HEK293 (cell line): Measurements from ENCODE around the gene PPARGC1A.

ENCODE experiments used
- CTCF ChIA-PET: fragments of 350-600 bp; formaldehyde crosslinking; extraction: SDS; loops from one replicate; lab custom pipeline; 2021; ENCODE audit warnings: antibody characterized with exemption; lab: Yijun Ruan, JAX
- POLR2A ChIA-PET: fragments of 300-600 bp; formaldehyde crosslinking; extraction: SDS; loops from one replicate; lab custom pipeline; 2020; ENCODE audit warnings: antibody characterized with exemption, inconsistent platforms; lab: Yijun Ruan, JAX
- H3K27ac ChIP-seq: fragments of 200-500 bp; sonication (Bioruptor generic); 2 replicates; pipeline ENCODE4 v1.5.1; 2014; ENCODE audit warnings: low read depth, low read length, control low read depth, inconsistent platforms; ENCODE audit errors: extremely low read depth
- H3K36me3 ChIP-seq, 2 experiments: fragments of 200-500 bp in 1 of 2; sonication (Bioruptor generic) in 1 of 2; 1 replicate in 1 of 2; 2 replicates in 1 of 2; pipeline ENCODE4 v1.5.1; 2014 to 2017; ENCODE audit warnings: inconsistent platforms in 2 of 2, low read length in 2 of 2; ENCODE audit not compliant: control insufficient read depth in 2 of 2, insufficient read depth in 1 of 2
- H3K4me1 ChIP-seq: fragments of 200-500 bp; sonication (Bioruptor generic); 2 replicates; pipeline ENCODE4 v1.5.1; 2014; ENCODE audit warnings: mild to moderate bottlenecking, low read length, inconsistent platforms; ENCODE audit not compliant: control insufficient read depth, insufficient read depth
- H3K4me3 ChIP-seq: 2 replicates; pipeline ENCODE4 v1.5.1; 2011; ENCODE audit warnings: low read depth, mild to moderate bottlenecking, control low read depth, low read length, moderate library complexity
- H3K9me3 ChIP-seq: fragments of 200-500 bp; sonication (Bioruptor generic); 2 replicates; pipeline ENCODE4 v1.5.1; 2014; ENCODE audit warnings: low read depth, low read length, inconsistent platforms; ENCODE audit not compliant: control insufficient read depth, insufficient read depth
- ELK4 ChIP-seq: IDR thresholded peaks from 2 replicates; pipeline ENCODE4 v1.6.1; 2011; ENCODE audit warnings: mild to moderate bottlenecking, low read depth, low read length, borderline replicate concordance
- HOXA7 ChIP-seq: sonication (generic); formaldehyde crosslinking; IDR thresholded peaks from 2 replicates; pipeline ENCODE4 v1.8.1; 2022; ENCODE audit warnings: missing genetic modification reagents, borderline replicate concordance
- HOXC10 ChIP-seq: sonication (generic); formaldehyde crosslinking; IDR thresholded peaks from 2 replicates; pipeline ENCODE4 v1.8.1; 2023; ENCODE audit warnings: mild to moderate bottlenecking, missing genetic modification reagents
- HOXD13 ChIP-seq: sonication (generic); formaldehyde crosslinking; IDR thresholded peaks from 2 replicates; pipeline ENCODE4 v1.8.0; 2022; ENCODE audit warnings: missing genetic modification reagents, borderline replicate concordance
- PRDM10 ChIP-seq: fragments of 450-650 bp; formaldehyde crosslinking; IDR thresholded peaks from 2 replicates; pipeline ENCODE4 v1.5.1; 2016; ENCODE audit warnings: missing biosample characterization, missing genetic modification characterization
- REPIN1 ChIP-seq: fragments of 450-650 bp; formaldehyde crosslinking; IDR thresholded peaks from 2 replicates; pipeline ENCODE4 v1.5.1; 2017; ENCODE audit warnings: missing biosample characterization, missing genetic modification characterization, low read depth
- ZBTB7A ChIP-seq: fragments of 450-650 bp; formaldehyde crosslinking; IDR thresholded peaks from 2 replicates; pipeline ENCODE4 v1.5.1; 2016; ENCODE audit warnings: low read depth, missing biosample characterization, missing genetic modification characterization
- ZIC2 ChIP-seq: fragments of 450-650 bp; formaldehyde crosslinking; IDR thresholded peaks from 2 replicates; pipeline ENCODE4 v1.5.1; 2016; ENCODE audit warnings: missing biosample characterization, missing genetic modification characterization
- ZNF175 ChIP-seq: fragments of 450-650 bp; formaldehyde crosslinking; IDR thresholded peaks from 2 replicates; pipeline ENCODE4 v1.5.1; 2016; ENCODE audit warnings: missing biosample characterization, missing genetic modification characterization
- ZNF211 ChIP-seq: fragments of 450-650 bp; formaldehyde crosslinking; IDR thresholded peaks from 2 replicates; pipeline ENCODE4 v1.5.1; 2016; ENCODE audit warnings: low read depth, missing biosample characterization, missing genetic modification characterization
- ZNF26 ChIP-seq: fragments of 450-650 bp; formaldehyde crosslinking; IDR thresholded peaks from 2 replicates; pipeline ENCODE4 v1.5.1; 2016; ENCODE audit warnings: missing biosample characterization, missing genetic modification characterization
- ZNF341 ChIP-seq: fragments of 450-650 bp; formaldehyde crosslinking; IDR thresholded peaks from 2 replicates; pipeline ENCODE4; 2016; ENCODE audit warnings: low read depth, missing biosample characterization, missing genetic modification characterization
- ZNF560 ChIP-seq: fragments of 450-650 bp; formaldehyde crosslinking; IDR thresholded peaks from 2 replicates; pipeline ENCODE4 v1.5.1; 2017; ENCODE audit warnings: missing biosample characterization, missing genetic modification characterization, borderline replicate concordance
- ZNF670 ChIP-seq: fragments of 450-650 bp; formaldehyde crosslinking; IDR thresholded peaks from 2 replicates; pipeline ENCODE4 v1.5.1; 2016; ENCODE audit warnings: missing biosample characterization, missing genetic modification characterization, low read depth
- ZSCAN16 ChIP-seq: fragments of 450-650 bp; formaldehyde crosslinking; IDR thresholded peaks from 2 replicates; pipeline ENCODE4 v1.5.1; 2016; ENCODE audit warnings: missing biosample characterization, missing genetic modification characterization
- TF ChIP-seq, protein P1 (sequence below): fragments of 450-650 bp; formaldehyde crosslinking; IDR thresholded peaks from 2 replicates; pipeline ENCODE4 v1.5.1; 2017; ENCODE audit warnings: missing biosample characterization, missing genetic modification characterization
- TF ChIP-seq, protein P2 (sequence below): fragments of 450-650 bp; formaldehyde crosslinking; IDR thresholded peaks from 2 replicates; pipeline ENCODE4 v1.5.1; 2016; ENCODE audit warnings: missing biosample characterization, missing genetic modification characterization
- TF ChIP-seq, protein P3 (sequence below): fragments of 450-650 bp; formaldehyde crosslinking; IDR thresholded peaks from 2 replicates; pipeline ENCODE4 v1.5.1; 2016; ENCODE audit warnings: missing biosample characterization, missing genetic modification characterization

PPARGC1A gene

GRCh38 chr4:23881674-23882337, 8.0 kb downstream of the PPARGC1A start (continued):
- TF ChIP-seq, protein P1, sequence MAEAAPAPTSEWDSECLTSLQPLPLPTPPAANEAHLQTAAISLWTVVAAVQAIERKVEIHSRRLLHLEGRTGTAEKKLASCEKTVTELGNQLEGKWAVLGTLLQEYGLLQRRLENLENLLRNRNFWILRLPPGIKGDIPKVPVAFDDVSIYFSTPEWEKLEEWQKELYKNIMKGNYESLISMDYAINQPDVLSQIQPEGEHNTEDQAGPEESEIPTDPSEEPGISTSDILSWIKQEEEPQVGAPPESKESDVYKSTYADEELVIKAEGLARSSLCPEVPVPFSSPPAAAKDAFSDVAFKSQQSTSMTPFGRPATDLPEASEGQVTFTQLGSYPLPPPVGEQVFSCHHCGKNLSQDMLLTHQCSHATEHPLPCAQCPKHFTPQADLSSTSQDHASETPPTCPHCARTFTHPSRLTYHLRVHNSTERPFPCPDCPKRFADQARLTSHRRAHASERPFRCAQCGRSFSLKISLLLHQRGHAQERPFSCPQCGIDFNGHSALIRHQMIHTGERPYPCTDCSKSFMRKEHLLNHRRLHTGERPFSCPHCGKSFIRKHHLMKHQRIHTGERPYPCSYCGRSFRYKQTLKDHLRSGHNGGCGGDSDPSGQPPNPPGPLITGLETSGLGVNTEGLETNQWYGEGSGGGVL (tag by site-specific recombination) = no peak
- TF ChIP-seq ZIC2 (tag by site-specific recombination) (no peak), ZBTB7A (no peak), REPIN1 (tag by site-specific recombination) (no peak), ZNF670 (tag by site-specific recombination) (no peak)

GRCh38 chr4:23881052-23881501, 8.8 kb downstream of the PPARGC1A start:
- no peaks in the 10 kb centered on the region for H3K36me3 ChIP-seq
- no peak overlapping the region for H3K4me3 ChIP-seq
- peaks cover 7% of the 10 kb centered on the region for H3K4me1 ChIP-seq
- no peak for TF ChIP-seq HOXC10 (CRISPR knock-in tag)
- 0 out of 2 replicates have a peak, but pooled peaks have one; percentile 42 for TF ChIP-seq HOXD13
- POLR2A ChIA-PET = no interaction called here
- CTCF ChIA-PET = no interaction called here
- H3K9me3 ChIP-seq = no peaks in the 10 kb centered on the region
- no peak overlapping the region for H3K27ac ChIP-seq

- no peaks in the 10 kb centered on the region for H3K36me3 ChIP-seq
- no peak overlapping the region for H3K4me3 ChIP-seq
- CTCF ChIA-PET = no interaction called here
- peaks cover 14% of the 10 kb centered on the region for H3K4me1 ChIP-seq
- H3K9me3 ChIP-seq = no peaks in the 10 kb centered on the region
- POLR2A ChIA-PET = interaction anchor here (1.0 to 1.3 kb wide), 2 partner anchors 9 to 11 kb away, joined by 3 to 4 read pairs; partner anchors contain the start of gene PPARGC1A
- H3K27ac ChIP-seq = no peak overlapping the region
- TF ChIP-seq ZNF560 (tag by site-specific recombination) (no peak), ZNF211 (tag by site-specific recombination) (no peak), ZNF175 (no peak), ZNF26 (tag by site-specific recombination) (no peak), PRDM10 (tag by site-specific recombination) (peak; percentile 96), ELK4 (no peak), ZNF341 (tag by site-specific recombination) (no peak), HOXA7 (CRISPR knock-in tag) (no peak), ZSCAN16 (no peak)
- TF ChIP-seq, protein P2, sequence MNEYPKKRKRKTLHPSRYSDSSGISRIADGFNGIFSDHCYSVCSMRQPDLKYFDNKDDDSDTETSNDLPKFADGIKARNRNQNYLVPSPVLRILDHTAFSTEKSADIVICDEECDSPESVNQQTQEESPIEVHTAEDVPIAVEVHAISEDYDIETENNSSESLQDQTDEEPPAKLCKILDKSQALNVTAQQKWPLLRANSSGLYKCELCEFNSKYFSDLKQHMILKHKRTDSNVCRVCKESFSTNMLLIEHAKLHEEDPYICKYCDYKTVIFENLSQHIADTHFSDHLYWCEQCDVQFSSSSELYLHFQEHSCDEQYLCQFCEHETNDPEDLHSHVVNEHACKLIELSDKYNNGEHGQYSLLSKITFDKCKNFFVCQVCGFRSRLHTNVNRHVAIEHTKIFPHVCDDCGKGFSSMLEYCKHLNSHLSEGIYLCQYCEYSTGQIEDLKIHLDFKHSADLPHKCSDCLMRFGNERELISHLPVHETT = no peak
- TF ChIP-seq, protein P3, sequence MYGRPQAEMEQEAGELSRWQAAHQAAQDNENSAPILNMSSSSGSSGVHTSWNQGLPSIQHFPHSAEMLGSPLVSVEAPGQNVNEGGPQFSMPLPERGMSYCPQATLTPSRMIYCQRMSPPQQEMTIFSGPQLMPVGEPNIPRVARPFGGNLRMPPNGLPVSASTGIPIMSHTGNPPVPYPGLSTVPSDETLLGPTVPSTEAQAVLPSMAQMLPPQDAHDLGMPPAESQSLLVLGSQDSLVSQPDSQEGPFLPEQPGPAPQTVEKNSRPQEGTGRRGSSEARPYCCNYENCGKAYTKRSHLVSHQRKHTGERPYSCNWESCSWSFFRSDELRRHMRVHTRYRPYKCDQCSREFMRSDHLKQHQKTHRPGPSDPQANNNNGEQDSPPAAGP (tag by site-specific recombination) = no peak
Observed at GRCh38 chr4:23878912-23879732, 10.7 kb downstream of the PPARGC1A start.
